ENCODE measurements around the gene SERPINA3. TPM values are rescaled to one million over a fixed set of nuclear protein-coding genes. Genes with fewer than 3 reads are reported as not detected.
A peak's percentile ranks its signal among the peaks of the same experiment; 100 is the strongest.
"Not testable (repeated sequence)": the region's sequence is repeated elsewhere in the genome, so short reads cannot be mapped to it uniquely, and the experiment has no call there.

SERPINA3 gene
- total RNA-seq, 2 donors from 2014 or later: 352 to 505 TPM

GRCh38 chr14:94599656-94600004, 12.6 kb upstream of the SERPINA3 start:
- intact Hi-C loops (cut with DNase I): no loop called here
- H3K27me3 ChIP-seq (replicated peaks; ENCODE audit: insufficient read depth): no peaks in the 10 kb centered on the region
- WGBS: 31% methylated on average over 3 of the region's 3 CpGs
- peaks cover 14% of the 10 kb centered on the region for H3K4me1 ChIP-seq (replicated peaks)
- H3K9me3 ChIP-seq: no peaks in the 10 kb centered on the region
- TF ChIP-seq POLR2A (IDR thresholded peaks at IDR 0.05) (no peak), CTCF (IDR thresholded peaks at IDR 0.05) (no peak), POLR2AphosphoS5 (IDR thresholded peaks at IDR 0.05) (no peak)
- H3K36me3 ChIP-seq: no peaks in the 10 kb centered on the region
- no peak overlapping the region for H3K4me3 ChIP-seq
- peak overlapping the region; percentile 60 to 85 for H3K27ac ChIP-seq
- DNase-seq (ENCODE audit: low spot score): no peak

GRCh38 chr14:94600148-94600545, 12.0 kb upstream of the SERPINA3 start:
- DNase-seq (ENCODE audit: low spot score): no peak
- WGBS: 95% methylated on average over 11 of the region's 11 CpGs
- no peaks in the 10 kb centered on the region for H3K27me3 ChIP-seq (replicated peaks; ENCODE audit: insufficient read depth)
- no peaks in the 10 kb centered on the region for H3K36me3 ChIP-seq
- intact Hi-C loops (cut with DNase I): no loop called here
- no peak overlapping the region for H3K4me3 ChIP-seq
- TF ChIP-seq POLR2A (IDR thresholded peaks at IDR 0.05) (no peak), POLR2AphosphoS5 (IDR thresholded peaks at IDR 0.05) (no peak), CTCF (IDR thresholded peaks at IDR 0.05) (no peak)
- peaks cover 14% of the 10 kb centered on the region for H3K4me1 ChIP-seq (replicated peaks)
- no peaks in the 10 kb centered on the region for H3K9me3 ChIP-seq
- peak overlapping the region; percentile 60 to 85 for H3K27ac ChIP-seq

- intact Hi-C loops (cut with DNase I): loop anchor here (2.0 kb wide), 1 partner anchor 53 kb away; no protein-coding TSS in a partner anchor
- no peak overlapping the region for H3K4me3 ChIP-seq
- TF ChIP-seq POLR2AphosphoS5 (IDR thresholded peaks at IDR 0.05) (peak; percentile 75), POLR2A (IDR thresholded peaks at IDR 0.05) (no peak)
- H3K4me1 ChIP-seq (replicated peaks): peaks cover 14% of the 10 kb centered on the region
- WGBS: 12% methylated on average over 6 of the region's 6 CpGs
- H3K36me3 ChIP-seq: no peaks in the 10 kb centered on the region
- DNase-seq (ENCODE audit: low spot score): peak; percentile 71
- H3K27ac ChIP-seq: peak overlapping the region; percentile 63 to 85
- H3K9me3 ChIP-seq: no peaks in the 10 kb centered on the region
- H3K27me3 ChIP-seq (replicated peaks; ENCODE audit: insufficient read depth): no peaks in the 10 kb centered on the region
Measured at GRCh38 chr14:94601884-94602391, 10.3 kb upstream of the SERPINA3 start.

- no peak for DNase-seq (ENCODE audit: low spot score)
- 97% methylated on average over 5 of the region's 5 CpGs for WGBS
- Histone ChIP-seq H3K4me3 (no peak overlapping the region), H3K4me1 (replicated peaks) (peaks cover 14% of the 10 kb centered on the region), H3K27ac (peak overlapping the region; percentile 63 to 85), H3K9me3 (no peaks in the 10 kb centered on the region), H3K36me3 (no peaks in the 10 kb centered on the region), H3K27me3 (replicated peaks; ENCODE audit: insufficient read depth) (no peaks in the 10 kb centered on the region)
- TF ChIP-seq POLR2A (IDR thresholded peaks at IDR 0.05) (no peak), POLR2AphosphoS5 (IDR thresholded peaks at IDR 0.05) (no peak), CTCF (IDR thresholded peaks at IDR 0.05) (no peak)
- intact Hi-C loops (cut with DNase I): loop anchor here (2.0 kb wide), 1 partner anchor 52 kb away; no protein-coding TSS in a partner anchor
Measured at GRCh38 chr14:94602722-94603121, 9.5 kb upstream of the SERPINA3 start.

- intact Hi-C loops (cut with DNase I): no loop called here
Measured at GRCh38 chr14:94605361-94605760, 6.8 kb upstream of the SERPINA3 start.

GRCh38 chr14:94608966-94609365, 3.2 kb upstream of the SERPINA3 start:
- WGBS: 96% methylated on average over 1 of the region's 1 CpG
- intact Hi-C loops (cut with DNase I); DNase-seq (ENCODE audit: low spot score); H3K36me3 ChIP-seq; H3K9me3 ChIP-seq; H3K4me1 ChIP-seq (replicated peaks); H3K27ac ChIP-seq; H3K27me3 ChIP-seq (replicated peaks; ENCODE audit: insufficient read depth); H3K4me3 ChIP-seq: not testable (repeated sequence)

More at GRCh38 chr14:94605361-94605760, 6.8 kb upstream of the SERPINA3 start:
- no peaks in the 10 kb centered on the region for H3K36me3 ChIP-seq
- no peaks in the 10 kb centered on the region for H3K27me3 ChIP-seq (replicated peaks; ENCODE audit: insufficient read depth)
- no peak overlapping the region for H3K27ac ChIP-seq
- TF ChIP-seq CTCF (IDR thresholded peaks at IDR 0.05): no peak
- TF ChIP-seq POLR2A (IDR thresholded peaks at IDR 0.05): no peak
- TF ChIP-seq POLR2AphosphoS5 (IDR thresholded peaks at IDR 0.05): no peak
- H3K9me3 ChIP-seq: no peaks in the 10 kb centered on the region
- 65% methylated on average over 3 of the region's 3 CpGs for WGBS
- no peaks in the 10 kb centered on the region for H3K4me1 ChIP-seq (replicated peaks)
- no peak for DNase-seq (ENCODE audit: low spot score)
- H3K4me3 ChIP-seq: no peak overlapping the region
